Parathyroid adenoma (tissue), 2 donors: ENCODE measurements around the gene DPYSL4.

Experiments
- H2AFZ ChIP-seq: fragments of 300-600 bp; sonication (generic); one replicate; pipeline ENCODE4 v1.7.0; 2017; ENCODE audit warnings: antibody characterized with exemption, mild to moderate bottlenecking
- H3K27ac ChIP-seq: fragments of 300-600 bp; sonication (generic); one replicate; pipeline ENCODE4 v1.7.0; 2017
- H3K27me3 ChIP-seq: fragments of 300-600 bp; sonication (generic); one replicate; pipeline ENCODE4 v1.7.0; 2017; ENCODE audit warnings: low read length; ENCODE audit not compliant: control insufficient read depth, insufficient read depth
- H3K36me3 ChIP-seq: fragments of 300-600 bp; sonication (generic); one replicate; pipeline ENCODE4 v1.7.0; 2017; ENCODE audit warnings: low read length; ENCODE audit not compliant: control insufficient read depth, insufficient read depth
- H3K4me1 ChIP-seq: fragments of 300-600 bp; sonication (generic); one replicate; pipeline ENCODE4 v1.7.0; 2017; ENCODE audit warnings: control low read depth
- H3K4me2 ChIP-seq: fragments of 300-600 bp; sonication (generic); one replicate; pipeline ENCODE4 v1.7.0; 2017; ENCODE audit warnings: low read length
- H3K4me3 ChIP-seq: fragments of 300-600 bp; sonication (generic); one replicate; pipeline ENCODE4 v1.7.0; 2017; ENCODE audit warnings: low read depth, low read length
- H3K79me2 ChIP-seq: fragments of 300-600 bp; sonication (generic); one replicate; pipeline ENCODE4 v1.7.0; 2017; ENCODE audit warnings: control low read depth
- H3K9ac ChIP-seq: fragments of 300-600 bp; sonication (generic); one replicate; pipeline ENCODE4 v1.7.0; 2017; ENCODE audit warnings: mild to moderate bottlenecking
- H3K9me3 ChIP-seq: fragments of 300-600 bp; sonication (generic); one replicate; pipeline ENCODE4 v1.7.0; 2017; ENCODE audit warnings: low read length; ENCODE audit not compliant: control insufficient read depth
- TF ChIP-seq, protein P1 (sequence below): fragments of 300-600 bp; sonication (generic); IDR thresholded peaks from one replicate; pipeline ENCODE4 v1.7.0; 2017; ENCODE audit warnings: antibody characterized with exemption, mild to moderate bottlenecking
- donor health status: primary hyperparathyroidism.

The DPYSL4 gene

DNA sequence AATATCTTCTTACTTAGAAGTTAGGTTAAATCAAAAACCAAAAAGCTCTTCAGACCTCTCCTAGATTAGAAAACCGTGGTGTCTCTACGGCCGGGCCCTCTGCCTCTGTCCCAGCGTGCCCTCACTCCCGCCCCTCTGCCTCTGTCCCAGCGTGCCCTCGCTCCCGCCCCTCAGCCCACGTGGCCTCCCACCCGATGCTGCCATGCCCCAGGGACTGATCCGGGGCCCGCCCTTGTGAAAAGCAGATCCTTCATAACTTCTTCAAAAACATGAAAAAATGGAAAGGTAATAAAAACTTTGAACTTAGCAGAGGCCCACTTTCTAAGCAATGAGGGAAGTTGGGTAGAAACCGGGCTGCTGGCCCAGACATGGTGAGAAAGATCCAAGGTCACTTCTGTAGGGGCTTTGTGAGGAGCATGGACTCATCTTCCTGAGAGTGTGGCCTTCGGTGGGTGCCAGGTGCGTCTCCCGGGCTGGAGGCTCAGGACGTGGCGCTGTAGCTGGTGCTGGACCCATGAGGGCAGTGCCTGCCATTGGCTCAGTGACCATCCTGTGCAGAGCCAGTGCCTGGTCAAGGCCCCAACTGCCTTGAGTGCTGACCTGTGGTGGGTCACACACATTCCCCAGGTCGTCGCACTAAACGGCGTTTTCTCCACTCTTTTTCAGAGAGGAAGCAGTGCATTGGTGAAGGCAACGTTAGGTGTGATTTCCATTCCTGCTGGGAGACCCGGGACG is 4.9 kb upstream of the DPYSL4 start:
- peaks cover 4% of the 10 kb centered on the region for H3K27me3 ChIP-seq
- H3K4me2 ChIP-seq = no peak overlapping the region
- no peak overlapping the region for H3K4me3 ChIP-seq
- no peak overlapping the region for H3K9ac ChIP-seq
- peaks cover 4% of the 10 kb centered on the region for H3K4me1 ChIP-seq
- H3K9me3 ChIP-seq = no peaks in the 10 kb centered on the region
- H2AFZ ChIP-seq = no peak overlapping the region
- no peaks in the 10 kb centered on the region for H3K79me2 ChIP-seq
- H3K36me3 ChIP-seq = no peaks in the 10 kb centered on the region
- TF ChIP-seq, protein P1, sequence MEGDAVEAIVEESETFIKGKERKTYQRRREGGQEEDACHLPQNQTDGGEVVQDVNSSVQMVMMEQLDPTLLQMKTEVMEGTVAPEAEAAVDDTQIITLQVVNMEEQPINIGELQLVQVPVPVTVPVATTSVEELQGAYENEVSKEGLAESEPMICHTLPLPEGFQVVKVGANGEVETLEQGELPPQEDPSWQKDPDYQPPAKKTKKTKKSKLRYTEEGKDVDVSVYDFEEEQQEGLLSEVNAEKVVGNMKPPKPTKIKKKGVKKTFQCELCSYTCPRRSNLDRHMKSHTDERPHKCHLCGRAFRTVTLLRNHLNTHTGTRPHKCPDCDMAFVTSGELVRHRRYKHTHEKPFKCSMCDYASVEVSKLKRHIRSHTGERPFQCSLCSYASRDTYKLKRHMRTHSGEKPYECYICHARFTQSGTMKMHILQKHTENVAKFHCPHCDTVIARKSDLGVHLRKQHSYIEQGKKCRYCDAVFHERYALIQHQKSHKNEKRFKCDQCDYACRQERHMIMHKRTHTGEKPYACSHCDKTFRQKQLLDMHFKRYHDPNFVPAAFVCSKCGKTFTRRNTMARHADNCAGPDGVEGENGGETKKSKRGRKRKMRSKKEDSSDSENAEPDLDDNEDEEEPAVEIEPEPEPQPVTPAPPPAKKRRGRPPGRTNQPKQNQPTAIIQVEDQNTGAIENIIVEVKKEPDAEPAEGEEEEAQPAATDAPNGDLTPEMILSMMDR = no peak
- no peak overlapping the region for H3K27ac ChIP-seq

GRCh38 chr10:132182591-132182990 is 4.2 kb upstream of the DPYSL4 start:
- TF ChIP-seq, protein P1 = no peak
- no peak overlapping the region for H3K27ac ChIP-seq
- no peak overlapping the region for H3K9ac ChIP-seq
- no peaks in the 10 kb centered on the region for H3K36me3 ChIP-seq
- no peak overlapping the region for H2AFZ ChIP-seq
- peaks cover 8% of the 10 kb centered on the region for H3K27me3 ChIP-seq
- H3K4me3 ChIP-seq = no peak overlapping the region
- no peak overlapping the region for H3K4me2 ChIP-seq
- no peaks in the 10 kb centered on the region for H3K9me3 ChIP-seq
- H3K4me1 ChIP-seq = peaks cover 4% of the 10 kb centered on the region
- H3K79me2 ChIP-seq = no peaks in the 10 kb centered on the region

GRCh38 chr10:132183046-132183445 is 3.7 kb upstream of the DPYSL4 start:
- H3K4me1 ChIP-seq = peaks cover 4% of the 10 kb centered on the region
- no peak overlapping the region for H3K9ac ChIP-seq
- H3K27ac ChIP-seq = no peak overlapping the region
- H3K79me2 ChIP-seq = no peaks in the 10 kb centered on the region
- H2AFZ ChIP-seq = no peak overlapping the region
- H3K27me3 ChIP-seq = peaks cover 7% of the 10 kb centered on the region
- no peak overlapping the region for H3K4me3 ChIP-seq
- no peaks in the 10 kb centered on the region for H3K9me3 ChIP-seq
- no peaks in the 10 kb centered on the region for H3K36me3 ChIP-seq
- H3K4me2 ChIP-seq = no peak overlapping the region
- TF ChIP-seq, protein P1 = no peak

DNA sequence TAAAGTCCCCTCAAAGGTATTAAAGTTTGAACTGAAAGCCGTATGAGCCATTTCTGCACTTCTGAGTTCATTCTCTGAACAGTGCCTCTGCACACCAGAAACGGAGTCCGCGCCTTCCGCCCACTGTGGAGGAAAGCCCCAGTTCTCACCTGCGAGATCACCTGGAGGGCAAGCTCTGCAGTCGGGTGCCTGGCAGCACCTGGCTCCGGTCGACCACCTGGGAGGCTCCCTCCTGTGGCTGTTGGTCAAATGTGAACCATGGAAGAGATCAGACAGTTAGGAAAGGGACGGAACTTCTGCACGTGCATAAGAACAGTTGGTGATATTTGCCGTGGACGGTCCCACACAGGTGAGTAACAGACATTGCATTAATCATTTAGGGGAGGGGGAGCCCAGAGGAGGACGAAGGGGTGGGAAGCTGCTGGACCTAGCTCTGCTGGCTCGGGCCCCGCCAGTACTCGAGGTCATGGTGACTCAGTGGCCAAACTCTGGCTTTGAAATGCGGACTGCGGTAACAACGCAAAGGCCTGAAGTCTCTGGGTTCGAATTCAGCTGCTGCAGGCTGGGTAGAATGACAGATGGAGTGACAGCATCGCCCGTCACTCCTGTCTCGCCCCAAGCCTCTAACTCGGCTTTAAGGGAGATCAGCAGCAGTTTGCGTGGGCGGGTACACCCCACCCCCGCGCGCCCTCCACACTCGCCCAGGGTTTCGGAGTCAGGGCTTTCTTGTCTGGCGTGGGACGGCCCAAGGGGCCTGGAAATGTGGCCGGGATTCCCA is 1.7 kb upstream of the DPYSL4 start:
- Histone ChIP-seq H3K27me3 (peaks cover 6% of the 10 kb centered on the region), H3K27ac (no peak overlapping the region), H3K4me3 (no peak overlapping the region)

More for the DNA sequence above, 1.7 kb upstream of the DPYSL4 start:
- Histone ChIP-seq H2AFZ (peak overlapping the region; percentile 85), H3K9ac (no peak overlapping the region), H3K4me2 (no peak overlapping the region), H3K4me1 (peaks cover 4% of the 10 kb centered on the region), H3K9me3 (no peaks in the 10 kb centered on the region), H3K79me2 (no peaks in the 10 kb centered on the region), H3K36me3 (no peaks in the 10 kb centered on the region)
- TF ChIP-seq, protein P1 = no peak
